ENCODE results near the gene ULK1. TPM values are rescaled to one million over a fixed set of nuclear protein-coding genes. Genes with fewer than 3 reads are reported as not detected.

ULK1 gene
- polyA plus RNA-seq, 1 donor from 2014 or later: 19.0 TPM

DNA sequence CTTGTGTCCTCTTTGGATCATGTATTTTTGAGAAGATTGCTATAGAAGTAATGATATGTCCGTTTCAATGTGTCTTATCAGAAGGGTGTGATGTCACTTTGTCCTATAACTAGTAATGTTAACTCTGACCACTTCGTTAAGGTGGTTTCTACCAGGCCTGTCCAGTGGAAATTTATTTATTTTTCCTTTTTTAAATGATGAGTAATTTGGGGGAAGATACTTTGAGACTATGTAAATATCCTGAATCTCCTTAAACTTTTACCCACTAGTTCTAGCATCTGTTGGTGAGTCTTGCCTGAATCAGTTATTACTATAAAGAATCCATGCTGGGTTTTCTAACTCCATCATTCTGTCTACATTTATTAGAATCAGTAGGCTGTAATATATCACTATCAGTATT lies 70.7 kb downstream of the ULK1 start:
- no peak overlapping the region for H3K4me3 ChIP-seq (ENCODE audit: low read length)
- no peak overlapping the region for H3K4me2 ChIP-seq (ENCODE audit: low read length)
- peaks cover 3% of the 10 kb centered on the region for H3F3A ChIP-seq (ENCODE audit: insufficient read depth, low read length, poor library complexity, severe bottlenecking)
- no peaks in the 10 kb centered on the region for H3K9me3 ChIP-seq (ENCODE audit: low read length)
- no peak overlapping the region for H3K27ac ChIP-seq (ENCODE audit: low read length)
- no peaks in the 10 kb centered on the region for H3K36me3 ChIP-seq (ENCODE audit: insufficient read depth, low read length)
- TF ChIP-seq MXI1 (conservative IDR thresholded peaks at IDR 0.05; ENCODE audit: poor library complexity, severe bottlenecking): no peak
- no peak for TF ChIP-seq EP300 (conservative IDR thresholded peaks at IDR 0.05; ENCODE audit: poor library complexity, severe bottlenecking)
- TF ChIP-seq, protein P1, sequence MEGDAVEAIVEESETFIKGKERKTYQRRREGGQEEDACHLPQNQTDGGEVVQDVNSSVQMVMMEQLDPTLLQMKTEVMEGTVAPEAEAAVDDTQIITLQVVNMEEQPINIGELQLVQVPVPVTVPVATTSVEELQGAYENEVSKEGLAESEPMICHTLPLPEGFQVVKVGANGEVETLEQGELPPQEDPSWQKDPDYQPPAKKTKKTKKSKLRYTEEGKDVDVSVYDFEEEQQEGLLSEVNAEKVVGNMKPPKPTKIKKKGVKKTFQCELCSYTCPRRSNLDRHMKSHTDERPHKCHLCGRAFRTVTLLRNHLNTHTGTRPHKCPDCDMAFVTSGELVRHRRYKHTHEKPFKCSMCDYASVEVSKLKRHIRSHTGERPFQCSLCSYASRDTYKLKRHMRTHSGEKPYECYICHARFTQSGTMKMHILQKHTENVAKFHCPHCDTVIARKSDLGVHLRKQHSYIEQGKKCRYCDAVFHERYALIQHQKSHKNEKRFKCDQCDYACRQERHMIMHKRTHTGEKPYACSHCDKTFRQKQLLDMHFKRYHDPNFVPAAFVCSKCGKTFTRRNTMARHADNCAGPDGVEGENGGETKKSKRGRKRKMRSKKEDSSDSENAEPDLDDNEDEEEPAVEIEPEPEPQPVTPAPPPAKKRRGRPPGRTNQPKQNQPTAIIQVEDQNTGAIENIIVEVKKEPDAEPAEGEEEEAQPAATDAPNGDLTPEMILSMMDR (IDR thresholded peaks at IDR 0.05; ENCODE audit: poor library complexity, severe bottlenecking): no peak
- TF ChIP-seq POLR2AphosphoS5 (IDR thresholded peaks at IDR 0.05): no peak
- TF ChIP-seq, protein P2, sequence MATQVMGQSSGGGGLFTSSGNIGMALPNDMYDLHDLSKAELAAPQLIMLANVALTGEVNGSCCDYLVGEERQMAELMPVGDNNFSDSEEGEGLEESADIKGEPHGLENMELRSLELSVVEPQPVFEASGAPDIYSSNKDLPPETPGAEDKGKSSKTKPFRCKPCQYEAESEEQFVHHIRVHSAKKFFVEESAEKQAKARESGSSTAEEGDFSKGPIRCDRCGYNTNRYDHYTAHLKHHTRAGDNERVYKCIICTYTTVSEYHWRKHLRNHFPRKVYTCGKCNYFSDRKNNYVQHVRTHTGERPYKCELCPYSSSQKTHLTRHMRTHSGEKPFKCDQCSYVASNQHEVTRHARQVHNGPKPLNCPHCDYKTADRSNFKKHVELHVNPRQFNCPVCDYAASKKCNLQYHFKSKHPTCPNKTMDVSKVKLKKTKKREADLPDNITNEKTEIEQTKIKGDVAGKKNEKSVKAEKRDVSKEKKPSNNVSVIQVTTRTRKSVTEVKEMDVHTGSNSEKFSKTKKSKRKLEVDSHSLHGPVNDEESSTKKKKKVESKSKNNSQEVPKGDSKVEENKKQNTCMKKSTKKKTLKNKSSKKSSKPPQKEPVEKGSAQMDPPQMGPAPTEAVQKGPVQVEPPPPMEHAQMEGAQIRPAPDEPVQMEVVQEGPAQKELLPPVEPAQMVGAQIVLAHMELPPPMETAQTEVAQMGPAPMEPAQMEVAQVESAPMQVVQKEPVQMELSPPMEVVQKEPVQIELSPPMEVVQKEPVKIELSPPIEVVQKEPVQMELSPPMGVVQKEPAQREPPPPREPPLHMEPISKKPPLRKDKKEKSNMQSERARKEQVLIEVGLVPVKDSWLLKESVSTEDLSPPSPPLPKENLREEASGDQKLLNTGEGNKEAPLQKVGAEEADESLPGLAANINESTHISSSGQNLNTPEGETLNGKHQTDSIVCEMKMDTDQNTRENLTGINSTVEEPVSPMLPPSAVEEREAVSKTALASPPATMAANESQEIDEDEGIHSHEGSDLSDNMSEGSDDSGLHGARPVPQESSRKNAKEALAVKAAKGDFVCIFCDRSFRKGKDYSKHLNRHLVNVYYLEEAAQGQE (IDR thresholded peaks at IDR 0.05; ENCODE audit: borderline replicate concordance): no peak
- no peak for TF ChIP-seq EZH2 (IDR thresholded peaks at IDR 0.05; ENCODE audit: borderline replicate concordance, insufficient read depth, low read length, poor library complexity, severe bottlenecking)
- TF ChIP-seq SMC3 (conservative IDR thresholded peaks at IDR 0.05; ENCODE audit: poor library complexity): no peak
- TF ChIP-seq TAF1 (IDR thresholded peaks at IDR 0.05; ENCODE audit: low read depth): no peak
- no peak for TF ChIP-seq RAD21 (conservative IDR thresholded peaks at IDR 0.05)
- peaks cover 49% of the 10 kb centered on the region for H3K79me2 ChIP-seq (replicated peaks; ENCODE audit: insufficient read depth, low read length)
- H3K9me2 ChIP-seq (ENCODE audit: insufficient read depth, low read length): no peaks in the 10 kb centered on the region
- no peak overlapping the region for H2AFZ ChIP-seq (ENCODE audit: low read depth, low read length)
- no peaks in the 10 kb centered on the region for H3K27me3 ChIP-seq (ENCODE audit: insufficient read depth, low read depth, low read length)
- no peaks in the 10 kb centered on the region for H4K20me1 ChIP-seq (ENCODE audit: insufficient read depth)
- H3K9ac ChIP-seq (ENCODE audit: low read length): no peak overlapping the region

DNA sequence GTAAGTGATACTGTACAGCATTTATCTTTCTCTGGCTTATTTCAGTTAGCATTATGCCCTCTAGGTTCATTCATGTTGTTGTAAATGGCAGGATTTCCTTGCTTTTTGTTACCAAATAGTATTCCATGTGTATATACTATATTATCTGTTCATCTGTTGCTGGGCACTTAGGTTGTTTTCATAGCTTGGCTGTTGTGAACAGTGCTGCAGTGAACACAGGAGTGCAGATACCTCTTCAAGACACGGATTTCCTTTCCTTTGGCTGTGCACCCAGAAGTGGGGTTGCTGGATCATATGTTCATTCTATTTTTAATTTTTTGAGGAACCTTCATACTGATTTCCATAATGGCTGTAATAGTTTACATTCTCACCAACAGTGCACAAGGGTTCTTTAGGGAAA lies 76.8 kb downstream of the ULK1 start:
- H3K9me3 ChIP-seq (ENCODE audit: low read length): no peaks in the 10 kb centered on the region
- no peaks in the 10 kb centered on the region for H3F3A ChIP-seq (ENCODE audit: insufficient read depth, low read length, poor library complexity, severe bottlenecking)
- H2AFZ ChIP-seq (ENCODE audit: low read depth, low read length): no peak overlapping the region
- H3K4me2 ChIP-seq (ENCODE audit: low read length): no peak overlapping the region
- TF ChIP-seq, protein P2 (IDR thresholded peaks at IDR 0.05; ENCODE audit: borderline replicate concordance): no peak
- TF ChIP-seq, protein P1 (IDR thresholded peaks at IDR 0.05; ENCODE audit: poor library complexity, severe bottlenecking): no peak
- TF ChIP-seq RAD21 (conservative IDR thresholded peaks at IDR 0.05): no peak
- no peak for TF ChIP-seq SMC3 (conservative IDR thresholded peaks at IDR 0.05; ENCODE audit: poor library complexity)
- TF ChIP-seq EZH2 (IDR thresholded peaks at IDR 0.05; ENCODE audit: borderline replicate concordance, insufficient read depth, low read length, poor library complexity, severe bottlenecking): no peak
- no peak for TF ChIP-seq POLR2AphosphoS5 (IDR thresholded peaks at IDR 0.05)
- no peak for TF ChIP-seq EP300 (conservative IDR thresholded peaks at IDR 0.05; ENCODE audit: poor library complexity, severe bottlenecking)
- TF ChIP-seq MXI1 (conservative IDR thresholded peaks at IDR 0.05; ENCODE audit: poor library complexity, severe bottlenecking): no peak
- no peak for TF ChIP-seq TAF1 (IDR thresholded peaks at IDR 0.05; ENCODE audit: low read depth)
- peaks cover 34% of the 10 kb centered on the region for H3K79me2 ChIP-seq (replicated peaks; ENCODE audit: insufficient read depth, low read length)
- no peaks in the 10 kb centered on the region for H3K27me3 ChIP-seq (ENCODE audit: insufficient read depth, low read depth, low read length)
- H3K36me3 ChIP-seq (ENCODE audit: insufficient read depth, low read length): no peaks in the 10 kb centered on the region
- no peaks in the 10 kb centered on the region for H3K9me2 ChIP-seq (ENCODE audit: insufficient read depth, low read length)
- H3K4me3 ChIP-seq (ENCODE audit: low read length): no peak overlapping the region
- no peak overlapping the region for H3K27ac ChIP-seq (ENCODE audit: low read length)
- no peak overlapping the region for H3K9ac ChIP-seq (ENCODE audit: low read length)
- no peaks in the 10 kb centered on the region for H4K20me1 ChIP-seq (ENCODE audit: insufficient read depth)
